ENCODE data around the gene ME2.
"Not testable (repeated sequence)": the region's sequence is repeated elsewhere in the genome, so short reads cannot be mapped to it uniquely, and the experiment has no call there.

Gene ME2

GRCh38 chr18:50987261-50987660 lies 108.3 kb downstream of the ME2 start:
- TF ChIP-seq Cebpa-rat (IDR thresholded peaks at IDR 0.05) = no peak
- H3K4me3 ChIP-seq = no peak overlapping the region

GRCh38 chr18:50989711-50990110 lies 110.8 kb downstream of the ME2 start:
- Histone ChIP-seq H3K27me3 (no peaks in the 10 kb centered on the region), H4K20me1 (no peaks in the 10 kb centered on the region), H3K4me2 (no peak overlapping the region), H3K4me1 (no peaks in the 10 kb centered on the region), H3K4me3 (no peak overlapping the region), H3K9me3 (replicated peaks in 1 of 11) (peaks cover 0 to 8% (median 5%) of the 10 kb centered on the region in 11 experiments; a peak in 13 of 22 replicates), H3K9ac (no peak overlapping the region), H3K36me3 (peaks cover 22 to 59% (median 37%) of the 10 kb centered on the region in 11 experiments), H3K27ac (no peak overlapping the region)
- no peak for TF ChIP-seq Cebpa-rat (IDR thresholded peaks at IDR 0.05)

More at GRCh38 chr18:50987261-50987660, 108.3 kb downstream of the ME2 start:
- Histone ChIP-seq H3K36me3 (peaks cover 41 to 75% (median 58%) of the 10 kb centered on the region in 11 experiments), H4K20me1 (no peaks in the 10 kb centered on the region), H3K27me3 (no peaks in the 10 kb centered on the region), H3K9me3 (replicated peaks in 1 of 11) (no peaks in the 10 kb centered on the region), H3K4me1 (no peaks in the 10 kb centered on the region), H3K4me2 (no peak overlapping the region), H3K27ac (no peak overlapping the region), H3K9ac (no peak overlapping the region)

GRCh38 chr18:50992351-50992762 lies 113.4 kb downstream of the ME2 start:
- Histone ChIP-seq H3K27me3 (no peaks in the 10 kb centered on the region), H3K36me3 (peaks cover 1 to 34% (median 14%) of the 10 kb centered on the region in 11 experiments; a peak in 17 of 22 replicates), H3K4me2 (no peak overlapping the region), H3K4me1 (no peaks in the 10 kb centered on the region), H3K9ac (no peak overlapping the region), H3K27ac (no peak overlapping the region), H3K4me3 (no peak overlapping the region), H4K20me1 (no peaks in the 10 kb centered on the region), H3K9me3 (replicated peaks in 1 of 11) (peaks cover 4 to 15% (median 10%) of the 10 kb centered on the region in 11 experiments; a peak in 19 of 22 replicates)
- no peak for TF ChIP-seq Cebpa-rat (IDR thresholded peaks at IDR 0.05)

- Histone ChIP-seq H3K36me3 (peaks cover 0 to 17% (median 0%) of the 10 kb centered on the region in 11 experiments; a peak in 4 of 22 replicates), H3K9me3 (replicated peaks in 1 of 11) (peaks cover 4 to 19% (median 10%) of the 10 kb centered on the region in 11 experiments; a peak in 19 of 22 replicates), H3K4me1 (no peaks in the 10 kb centered on the region), H3K4me2 (no peak overlapping the region), H3K4me3 (no peak overlapping the region), H3K27me3 (no peaks in the 10 kb centered on the region), H3K27ac (no peak overlapping the region), H3K9ac (no peak overlapping the region), H4K20me1 (no peaks in the 10 kb centered on the region)
- no peak for TF ChIP-seq Cebpa-rat (IDR thresholded peaks at IDR 0.05)
Measured at GRCh38 chr18:50994031-50994430, 115.1 kb downstream of the ME2 start.

GRCh38 chr18:51003174-51003573 lies 124.3 kb downstream of the ME2 start:
- not testable (repeated sequence) for H3K27ac ChIP-seq, H3K27me3 ChIP-seq, H3K4me2 ChIP-seq, H3K4me3 ChIP-seq, H3K4me1 ChIP-seq, H3K36me3 ChIP-seq, H4K20me1 ChIP-seq, H3K9ac ChIP-seq
- peaks cover 0 to 16% (median 5%) of the 10 kb centered on the region in 11 experiments; a peak in 7 of 22 replicates for H3K9me3 ChIP-seq (replicated peaks in 1 of 11)
